ACHN (cell line): Measurements from ENCODE around the gene STAT3.

ENCODE experiments used
- DNase-seq: peaks from one replicate; pipeline ENCODE4 v3.0.0-alpha.2; 2015
- in situ Hi-C: cut with HindIII; loops from 2 replicates; pipeline ENCODE4 v1.10.0; 2017; ENCODE audit warnings: low sequenced_read_pairs, low pct_ligation_motif_present, low pct_unique_long_range_greater_than_20kb

STAT3 gene

GRCh38 chr17:42289611-42290181 is 98.5 kb downstream of the STAT3 start:
- DNase-seq: no peak
- in situ Hi-C loops: no loop called here

- in situ Hi-C loops: no loop called here
- DNase-seq: no peak
These were observed 99.2 kb downstream of the STAT3 start for GRCh38 chr17:42288803-42289610.

- peak; percentile 75 for DNase-seq
- in situ Hi-C loops: no loop called here
These were observed 100.1 kb downstream of the STAT3 start, which contains the start of gene STAT5A for GRCh38 chr17:42287977-42288802. Gene STAT5A (plus strand): TSS chr17:42288498. CDS start chr17:42289412, 914 bp downstream.

GRCh38 chr17:42287305-42287976 is 100.8 kb downstream of the STAT3 start:
- DNase-seq: no peak
- in situ Hi-C loops: no loop called here

- in situ Hi-C loops: no loop called here
- no peak for DNase-seq
These were observed 101.6 kb downstream of the STAT3 start for GRCh38 chr17:42286411-42287221.

- no peak for DNase-seq
- in situ Hi-C loops: no loop called here
These were observed 102.7 kb downstream of the STAT3 start for GRCh38 chr17:42285346-42286050.

- in situ Hi-C loops: no loop called here
- DNase-seq: no peak
These were observed 103.7 kb downstream of the STAT3 start for GRCh38 chr17:42284566-42284965.

GRCh38 chr17:42284024-42284369 is 104.2 kb downstream of the STAT3 start:
- no peak for DNase-seq
- in situ Hi-C loops: no loop called here

GRCh38 chr17:42283241-42284023 is 104.8 kb downstream of the STAT3 start:
- in situ Hi-C loops: no loop called here
- no peak for DNase-seq

- DNase-seq: no peak
- in situ Hi-C loops: no loop called here
These were observed 105.7 kb downstream of the STAT3 start for GRCh38 chr17:42282478-42283080.

- no peak for DNase-seq
- in situ Hi-C loops: no loop called here
These were observed 106.6 kb downstream of the STAT3 start for GRCh38 chr17:42281571-42282096.

GRCh38 chr17:42279776-42280630 is 108.2 kb downstream of the STAT3 start:
- DNase-seq: no peak
- in situ Hi-C loops: no loop called here

GRCh38 chr17:42277342-42277712 is 110.9 kb downstream of the STAT3 start:
- DNase-seq: no peak
- in situ Hi-C loops: no loop called here

- in situ Hi-C loops: no loop called here
- peak; percentile 84 for DNase-seq
These were observed 111.5 kb downstream of the STAT3 start for GRCh38 chr17:42276609-42277341.

- in situ Hi-C loops: no loop called here
- peak; percentile 69 for DNase-seq
These were observed 112.0 kb downstream of the STAT3 start, which contains the start of gene STAT5B for GRCh38 chr17:42276359-42276608. Gene STAT5B (minus strand): TSS chr17:42276391. CDS start chr17:42232127, 44,264 bp downstream.
